Measurements from ENCODE around the gene TP53BP2. TPM values are rescaled to one million over a fixed set of nuclear protein-coding genes. Genes with fewer than 3 reads are reported as not detected.
A peak's percentile ranks its signal among the peaks of the same experiment; 100 is the strongest.
"Not testable (repeated sequence)": the region's sequence is repeated elsewhere in the genome, so short reads cannot be mapped to it uniquely, and the experiment has no call there.

Gene TP53BP2
- total RNA-seq, 1 donor from 2014 or later = 44.1 TPM

DNA sequence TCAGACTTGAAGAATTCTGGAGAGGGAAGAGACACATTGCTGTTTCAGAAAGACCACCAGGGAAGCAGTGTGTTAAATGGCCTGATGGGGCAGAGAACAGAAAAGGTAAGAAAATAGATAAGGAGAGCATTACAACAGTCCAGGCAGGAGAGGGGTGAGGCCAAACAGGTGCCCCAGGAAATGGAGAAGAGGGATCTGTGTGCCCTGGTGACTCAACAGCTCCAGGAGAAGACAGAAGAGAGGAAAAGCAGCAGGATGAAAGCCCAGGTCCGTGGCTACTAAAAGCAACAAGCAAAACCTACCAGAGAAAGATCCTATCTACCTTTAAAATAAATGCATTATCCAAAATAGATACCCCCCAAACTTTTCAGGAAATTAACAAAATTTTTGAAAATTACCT is 9.2 kb downstream of the TP53BP2 start:
- ATAC-seq = no peak
- intact Hi-C loops (cut with DNase I) = no loop called here

GRCh38 chr1:223835754-223836153 is 10.0 kb downstream of the TP53BP2 start:
- ATAC-seq (no peak), DNase-seq (ENCODE audit: low spot score) (no peak)
- intact Hi-C loops (cut with DNase I) = no loop called here

More for the DNA sequence above, 9.2 kb downstream of the TP53BP2 start:
- no peak for DNase-seq (ENCODE audit: low spot score)

GRCh38 chr1:223834660-223835263 is 11.0 kb downstream of the TP53BP2 start:
- DNase-seq (ENCODE audit: low spot score) (no peak), ATAC-seq (no peak)
- intact Hi-C loops (cut with DNase I) = no loop called here

DNA sequence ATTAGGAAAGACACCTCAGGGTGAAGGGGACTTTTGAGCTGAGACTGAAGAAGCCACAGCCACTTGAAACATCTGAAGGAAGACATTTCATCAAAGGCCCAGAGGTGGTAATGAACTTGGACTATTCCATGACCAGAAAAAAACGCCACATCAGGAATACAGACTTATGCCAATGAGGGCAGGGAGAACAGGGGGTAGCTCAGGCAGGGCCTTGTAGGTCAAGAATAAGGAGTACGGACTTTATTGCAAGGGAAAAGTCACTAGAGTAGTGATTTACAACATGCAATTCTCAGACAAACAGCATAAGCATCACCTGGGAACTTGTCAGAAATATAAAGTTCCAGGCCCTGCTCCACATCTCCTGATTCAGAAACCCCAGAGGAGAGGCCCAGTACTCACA is 11.8 kb downstream of the TP53BP2 start:
- no peak for ATAC-seq
- intact Hi-C loops (cut with DNase I) = no loop called here
- no peak for DNase-seq (ENCODE audit: low spot score)

- DNase-seq (ENCODE audit: low spot score) (no peak), ATAC-seq (peak; percentile 71)
- intact Hi-C loops (cut with DNase I) = no loop called here
Observed at GRCh38 chr1:223832637-223832943, 13.2 kb downstream of the TP53BP2 start.

DNA sequence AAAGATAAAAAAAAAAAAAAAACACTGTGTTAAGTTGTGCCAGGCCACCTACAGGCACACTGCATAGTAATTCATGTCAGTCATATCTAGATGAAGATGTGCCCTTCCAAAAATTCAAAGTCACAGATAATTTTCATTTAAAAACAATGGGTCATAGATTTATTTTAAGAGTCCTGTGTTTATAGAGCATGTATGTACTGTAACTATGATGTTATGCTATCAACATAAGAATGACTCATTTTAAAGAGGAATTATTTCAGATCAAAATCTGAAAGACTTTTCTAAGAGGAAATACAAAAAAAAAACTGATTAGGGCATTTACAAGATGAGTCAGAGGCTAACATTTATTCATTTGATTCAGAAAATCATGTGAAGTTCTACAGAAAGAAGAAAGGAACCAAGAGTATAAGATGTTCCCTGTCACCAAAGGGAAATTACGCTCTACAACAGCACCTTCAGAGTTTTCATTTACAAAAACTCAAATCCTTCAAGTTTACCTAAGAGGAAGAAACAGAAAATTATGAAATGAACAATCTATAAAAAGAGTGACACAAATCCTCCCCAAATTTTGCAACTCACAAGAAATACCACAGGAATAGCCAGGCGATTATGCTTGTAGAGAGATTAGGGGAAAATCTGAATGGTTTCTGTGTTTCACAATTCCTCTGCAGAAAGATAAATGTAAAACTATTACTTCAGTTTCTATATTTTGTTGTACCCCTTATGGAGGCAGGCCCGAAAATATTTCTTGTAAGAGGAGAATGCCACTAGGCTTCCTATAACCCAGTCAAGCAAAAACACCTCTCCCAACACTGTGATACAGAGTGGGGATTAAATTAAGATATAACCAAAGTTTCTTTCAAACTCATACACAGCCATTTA is 13.8 kb downstream of the TP53BP2 start:
- ATAC-seq = peak; percentile 45
- DNase-seq (ENCODE audit: low spot score) = no peak
- intact Hi-C loops (cut with DNase I) = no loop called here

DNA sequence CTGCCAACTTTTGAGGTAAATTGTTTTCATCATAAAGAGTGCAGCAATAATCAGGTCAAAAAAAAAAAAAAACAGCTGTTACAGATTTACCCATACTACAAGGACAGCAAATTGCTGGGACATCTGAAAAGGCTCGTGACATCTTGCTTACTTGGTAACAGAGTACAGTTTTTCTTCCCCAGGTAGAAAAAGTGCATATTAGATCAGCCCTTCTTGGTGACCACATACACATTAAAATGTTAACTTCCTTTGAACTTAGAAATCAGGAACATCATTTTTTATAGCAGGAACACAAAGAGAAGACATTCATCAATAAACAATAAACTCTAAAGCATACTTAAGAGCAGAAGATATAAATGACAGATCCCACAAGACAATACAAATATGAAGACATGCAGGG is 16.1 kb downstream of the TP53BP2 start:
- intact Hi-C loops (cut with DNase I) = loop anchor here (5.0 kb wide), 1 partner anchor 53 kb away; no protein-coding TSS in a partner anchor
- DNase-seq (ENCODE audit: low spot score) = no peak
- ATAC-seq = no peak

- no peak for DNase-seq (ENCODE audit: low spot score)
- ATAC-seq = no peak
- intact Hi-C loops (cut with DNase I) = loop anchor here (5.0 kb wide), 1 partner anchor 54 kb away; no protein-coding TSS in a partner anchor
Observed at GRCh38 chr1:223828162-223828848, 17.4 kb downstream of the TP53BP2 start.

- no peak for DNase-seq (ENCODE audit: low spot score)
- no peak for ATAC-seq
- intact Hi-C loops (cut with DNase I) = loop anchor here (5.0 kb wide), 1 partner anchor 55 kb away; no protein-coding TSS in a partner anchor
Observed at GRCh38 chr1:223827193-223827663, 18.5 kb downstream of the TP53BP2 start.

GRCh38 chr1:223825767-223826748 is 19.7 kb downstream of the TP53BP2 start:
- DNase-seq (ENCODE audit: low spot score) (no peak), ATAC-seq (no peak)
- intact Hi-C loops (cut with DNase I) = loop anchor here (5.0 kb wide), 1 partner anchor 56 kb away; no protein-coding TSS in a partner anchor

DNA sequence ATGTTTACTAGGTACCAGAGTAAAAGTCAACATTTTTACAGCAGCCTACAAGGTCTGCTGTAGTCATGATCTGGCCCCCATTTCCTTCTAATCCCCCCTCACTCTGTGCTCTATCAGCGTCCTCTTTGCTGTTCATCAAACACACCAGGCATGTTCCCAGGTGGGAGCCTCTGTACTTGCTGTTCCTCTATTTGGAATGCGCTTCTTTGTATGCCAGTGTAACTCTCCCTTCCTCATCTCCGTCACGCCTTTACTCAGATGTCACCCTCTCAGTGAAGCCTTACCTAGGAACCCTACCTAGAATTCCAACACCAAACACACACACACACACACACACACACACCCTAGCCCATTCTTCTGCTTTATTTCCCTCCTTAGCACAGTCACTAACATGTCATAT is 21.0 kb downstream of the TP53BP2 start:
- DNase-seq (ENCODE audit: low spot score) (no peak), ATAC-seq (no peak)
- intact Hi-C loops (cut with DNase I) = loop anchor here (5.0 kb wide), 1 partner anchor 58 kb away; no protein-coding TSS in a partner anchor

DNA sequence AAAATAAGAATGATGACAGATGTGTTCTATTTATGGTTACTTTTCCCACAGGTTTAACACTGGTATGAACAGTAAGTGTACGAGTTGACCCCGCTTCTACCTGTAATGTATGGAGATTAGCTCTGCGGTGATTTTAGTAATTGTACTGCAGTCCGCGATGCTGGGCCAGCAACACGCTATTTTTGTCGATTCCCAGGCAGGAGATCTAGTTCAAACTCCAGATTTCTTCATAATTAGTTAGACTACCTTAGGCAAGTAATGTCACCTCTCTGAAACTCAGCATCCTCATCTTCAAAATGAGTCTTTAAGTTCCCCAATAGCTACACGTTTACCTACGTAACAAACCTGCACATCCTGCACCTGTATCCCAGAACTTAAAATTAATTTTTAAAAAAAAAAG is 21.5 kb downstream of the TP53BP2 start:
- DNase-seq (ENCODE audit: low spot score) (no peak), ATAC-seq (no peak)
- intact Hi-C loops (cut with DNase I) = no loop called here

DNA sequence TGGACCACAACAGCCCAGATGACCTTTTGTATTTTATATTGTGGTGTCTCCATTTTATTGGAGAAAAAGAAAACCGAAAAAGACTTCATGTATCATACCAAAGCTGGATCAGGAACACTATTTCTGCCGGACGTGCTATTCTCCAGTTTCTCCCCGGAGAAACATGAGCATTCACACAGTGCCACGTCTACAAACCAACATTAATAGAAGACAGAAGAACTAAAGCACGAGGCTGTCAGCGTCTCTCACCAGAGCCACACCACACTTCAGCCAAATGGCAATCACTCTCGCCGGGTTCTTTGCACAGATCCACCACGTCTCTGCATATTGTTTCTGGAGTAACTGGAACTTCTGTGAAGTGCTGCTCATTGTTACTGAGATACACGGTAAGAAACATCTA is 24.8 kb downstream of the TP53BP2 start:
- ATAC-seq (peak; percentile 69), DNase-seq (ENCODE audit: low spot score) (no peak)
- intact Hi-C loops (cut with DNase I) = no loop called here

- intact Hi-C loops (cut with DNase I) = no loop called here
- ATAC-seq (peak; percentile 43), DNase-seq (ENCODE audit: low spot score) (no peak)
Observed at GRCh38 chr1:223820515-223820858, 25.3 kb downstream of the TP53BP2 start.

GRCh38 chr1:223819730-223820514 is 25.8 kb downstream of the TP53BP2 start:
- DNase-seq (ENCODE audit: low spot score) = no peak
- peak; percentile 85 for ATAC-seq
- intact Hi-C loops (cut with DNase I) = no loop called here

- ATAC-seq; DNase-seq (ENCODE audit: low spot score); intact Hi-C loops (cut with DNase I): not testable (repeated sequence)
Observed at GRCh38 chr1:223817265-223817664, 28.5 kb downstream of the TP53BP2 start.

DNA sequence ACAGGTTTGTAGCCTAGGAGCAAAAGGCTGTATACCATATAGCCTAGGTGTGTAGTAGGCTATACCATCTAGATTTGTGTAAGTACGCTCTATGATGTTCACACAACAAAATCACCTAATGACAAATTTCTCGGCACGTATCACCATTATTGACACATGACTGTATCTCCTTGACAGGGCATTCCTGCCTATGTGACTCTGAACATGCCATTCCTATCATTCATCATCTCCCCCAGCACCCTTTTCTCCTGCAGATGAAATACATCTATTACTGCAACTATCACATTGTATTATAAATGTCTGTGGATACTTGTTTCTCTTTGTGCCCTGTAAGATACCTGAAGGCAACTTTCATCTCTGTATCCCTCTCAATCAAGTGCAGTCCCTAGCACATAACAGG is 29.9 kb downstream of the TP53BP2 start:
- ATAC-seq (no peak), DNase-seq (ENCODE audit: low spot score) (no peak)
- intact Hi-C loops (cut with DNase I) = no loop called here

Data from sciatic nerve (tissue), 2 donors.